ENCODE measurements around the gene MAP3K12.

The MAP3K12 gene

DNA sequence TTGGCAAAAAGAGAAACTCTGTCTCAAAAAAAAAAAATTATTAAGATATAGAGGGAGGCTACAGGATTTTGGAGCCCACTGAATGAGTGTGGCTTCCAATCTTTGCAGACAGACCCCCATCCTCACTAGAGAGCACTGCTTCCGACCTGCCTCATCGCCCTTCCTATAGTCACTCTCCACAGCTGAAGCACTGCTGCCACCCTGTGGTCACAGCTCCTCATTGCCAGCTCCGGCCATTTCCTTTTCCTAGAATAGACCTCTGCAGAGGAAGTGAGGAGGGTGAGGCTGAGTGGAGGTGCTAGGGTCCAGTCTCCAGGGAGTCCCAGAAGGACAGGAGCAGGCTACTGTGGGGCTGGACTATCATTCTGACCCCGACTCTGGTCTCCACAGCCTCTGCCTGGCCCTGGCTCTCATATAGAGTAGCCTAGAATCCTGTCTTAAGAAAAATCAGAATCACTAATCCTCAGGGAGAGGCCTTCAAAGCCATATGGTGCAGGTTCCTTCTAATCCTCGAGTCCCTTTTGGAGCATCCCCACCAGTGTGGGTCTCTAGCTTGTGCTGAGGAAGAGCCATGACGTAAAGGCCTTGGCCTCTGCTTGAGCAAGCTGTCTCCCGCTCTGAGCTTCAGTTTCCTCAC, 9.4 kb upstream of the MAP3K12 start:
- peaks cover 16% of the 10 kb centered on the region for H3K36me3 ChIP-seq (ENCODE audit: low read depth)
- H3K4me1 ChIP-seq (ENCODE audit: insufficient read depth, poor library complexity, severe bottlenecking): no peaks in the 10 kb centered on the region
- DNase-seq (ENCODE audit: low spot score): no peak
- H3K9me3 ChIP-seq (ENCODE audit: severe bottlenecking): no peaks in the 10 kb centered on the region
- ATAC-seq (ENCODE audit: low read depth): peak; percentile 92
- H3K27ac ChIP-seq (ENCODE audit: poor library complexity, severe bottlenecking): no peak overlapping the region
- H3K4me3 ChIP-seq (ENCODE audit: severe bottlenecking): no peak overlapping the region
- TF ChIP-seq, protein P1, sequence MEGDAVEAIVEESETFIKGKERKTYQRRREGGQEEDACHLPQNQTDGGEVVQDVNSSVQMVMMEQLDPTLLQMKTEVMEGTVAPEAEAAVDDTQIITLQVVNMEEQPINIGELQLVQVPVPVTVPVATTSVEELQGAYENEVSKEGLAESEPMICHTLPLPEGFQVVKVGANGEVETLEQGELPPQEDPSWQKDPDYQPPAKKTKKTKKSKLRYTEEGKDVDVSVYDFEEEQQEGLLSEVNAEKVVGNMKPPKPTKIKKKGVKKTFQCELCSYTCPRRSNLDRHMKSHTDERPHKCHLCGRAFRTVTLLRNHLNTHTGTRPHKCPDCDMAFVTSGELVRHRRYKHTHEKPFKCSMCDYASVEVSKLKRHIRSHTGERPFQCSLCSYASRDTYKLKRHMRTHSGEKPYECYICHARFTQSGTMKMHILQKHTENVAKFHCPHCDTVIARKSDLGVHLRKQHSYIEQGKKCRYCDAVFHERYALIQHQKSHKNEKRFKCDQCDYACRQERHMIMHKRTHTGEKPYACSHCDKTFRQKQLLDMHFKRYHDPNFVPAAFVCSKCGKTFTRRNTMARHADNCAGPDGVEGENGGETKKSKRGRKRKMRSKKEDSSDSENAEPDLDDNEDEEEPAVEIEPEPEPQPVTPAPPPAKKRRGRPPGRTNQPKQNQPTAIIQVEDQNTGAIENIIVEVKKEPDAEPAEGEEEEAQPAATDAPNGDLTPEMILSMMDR (IDR thresholded peaks at IDR 0.05; ENCODE audit: poor library complexity, severe bottlenecking): peak; percentile 95
- no peaks in the 10 kb centered on the region for H3K27me3 ChIP-seq (ENCODE audit: insufficient read depth, poor library complexity, severe bottlenecking)

DNA sequence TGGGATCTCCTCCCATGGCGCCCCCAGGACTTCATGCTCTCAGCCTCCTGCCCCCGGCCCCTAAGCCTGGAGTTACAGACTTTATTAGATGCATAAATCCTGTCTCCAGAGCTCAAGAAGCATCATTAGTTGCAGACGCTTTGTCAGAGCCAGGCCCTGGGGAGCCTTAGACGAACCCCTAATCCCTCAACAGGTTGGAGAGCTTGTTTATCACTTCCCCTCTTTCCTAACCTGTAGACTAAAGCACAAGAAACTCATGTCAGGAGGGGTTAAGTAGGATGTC, 8.3 kb upstream of the MAP3K12 start:
- H3K27me3 ChIP-seq (ENCODE audit: insufficient read depth, poor library complexity, severe bottlenecking): no peaks in the 10 kb centered on the region
- H3K27ac ChIP-seq (ENCODE audit: poor library complexity, severe bottlenecking): no peak overlapping the region
- no peaks in the 10 kb centered on the region for H3K4me1 ChIP-seq (ENCODE audit: insufficient read depth, poor library complexity, severe bottlenecking)
- TF ChIP-seq, protein P1 (IDR thresholded peaks at IDR 0.05; ENCODE audit: poor library complexity, severe bottlenecking): no peak
- H3K9me3 ChIP-seq (ENCODE audit: severe bottlenecking): no peaks in the 10 kb centered on the region
- no peak for ATAC-seq (ENCODE audit: low read depth)
- H3K4me3 ChIP-seq (ENCODE audit: severe bottlenecking): no peak overlapping the region
- H3K36me3 ChIP-seq (ENCODE audit: low read depth): peaks cover 6% of the 10 kb centered on the region; the same call in 1 of the 2 replicates
- no peak for DNase-seq (ENCODE audit: low spot score)

DNA sequence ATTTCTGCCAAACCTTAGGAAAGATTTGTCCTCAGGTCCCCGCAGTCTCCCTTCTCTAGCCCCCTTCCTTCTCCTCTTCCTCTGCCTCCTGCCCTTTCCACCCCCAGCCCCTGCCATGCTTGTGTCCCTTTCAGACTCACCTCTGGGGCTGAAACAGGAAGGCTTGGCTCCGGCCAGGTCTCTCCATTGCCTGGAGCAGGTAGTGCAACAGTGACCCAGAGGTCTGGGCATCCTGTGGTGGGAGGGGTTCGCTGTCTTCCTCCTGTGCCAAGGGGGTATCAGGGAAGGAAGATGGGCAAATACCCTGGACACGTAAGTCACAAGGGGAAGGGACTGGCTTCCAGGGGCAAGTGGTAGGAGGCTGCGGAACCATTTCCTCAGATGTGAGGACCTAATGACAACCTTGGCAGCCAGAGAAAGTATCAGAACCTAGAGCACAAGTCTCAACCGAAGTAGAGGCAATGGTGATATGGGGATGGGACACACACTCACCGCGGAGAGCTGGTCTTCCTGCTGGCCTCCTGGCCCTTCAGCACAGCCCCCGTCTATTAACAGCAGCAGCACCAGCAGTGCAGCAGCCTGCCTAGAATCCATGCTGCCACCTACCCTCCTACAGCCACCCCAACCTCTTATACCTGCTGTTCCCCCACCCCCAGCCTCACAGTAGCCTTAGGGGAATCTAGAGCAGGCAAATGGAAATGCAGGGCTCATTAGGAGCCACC, 7.8 kb upstream of the MAP3K12 start, which contains the start of gene NPFF:
Gene NPFF, minus strand, starts transcription at position 604 of the 722 bp plus-strand sequence. Its CDS starts 10 bp downstream, at position 594.
- ATAC-seq (ENCODE audit: low read depth) (no peak), DNase-seq (ENCODE audit: low spot score) (no peak)
- no peaks in the 10 kb centered on the region for H3K27me3 ChIP-seq (ENCODE audit: insufficient read depth, poor library complexity, severe bottlenecking)
- no peaks in the 10 kb centered on the region for H3K4me1 ChIP-seq (ENCODE audit: insufficient read depth, poor library complexity, severe bottlenecking)
- no peak within 1 kb of the TSS for H3K4me3 ChIP-seq (ENCODE audit: severe bottlenecking)
- peaks cover 4% of the 10 kb centered on the region; the same call in 1 of the 2 replicates for H3K36me3 ChIP-seq (ENCODE audit: low read depth)
- H3K27ac ChIP-seq (ENCODE audit: poor library complexity, severe bottlenecking): no peak within 1 kb of the TSS
- TF ChIP-seq, protein P1 (IDR thresholded peaks at IDR 0.05; ENCODE audit: poor library complexity, severe bottlenecking): no peak
- no peaks in the 10 kb centered on the region for H3K9me3 ChIP-seq (ENCODE audit: severe bottlenecking)

DNA sequence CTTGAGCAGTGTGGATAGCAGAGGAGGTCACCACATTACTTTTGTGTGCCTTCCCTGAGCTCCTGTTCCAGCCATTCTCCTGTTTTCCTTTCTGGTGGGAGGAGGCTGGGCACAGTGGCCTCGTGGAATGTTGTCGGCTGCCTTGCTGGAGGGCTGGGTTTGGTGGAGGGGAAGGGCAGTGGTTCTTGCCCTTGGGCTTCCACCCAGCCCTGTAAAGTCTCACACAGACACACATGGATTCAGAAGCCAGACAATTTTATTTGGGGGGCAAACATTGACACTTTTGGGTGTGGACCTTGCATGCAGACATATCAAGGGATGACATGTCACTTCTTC, 7.2 kb upstream of the MAP3K12 start:
- no peak overlapping the region for H3K4me3 ChIP-seq (ENCODE audit: severe bottlenecking)
- H3K27me3 ChIP-seq (ENCODE audit: insufficient read depth, poor library complexity, severe bottlenecking): no peaks in the 10 kb centered on the region
- TF ChIP-seq, protein P1 (IDR thresholded peaks at IDR 0.05; ENCODE audit: poor library complexity, severe bottlenecking): no peak
- peaks cover 4% of the 10 kb centered on the region; the same call in 1 of the 2 replicates for H3K36me3 ChIP-seq (ENCODE audit: low read depth)
- no peaks in the 10 kb centered on the region for H3K9me3 ChIP-seq (ENCODE audit: severe bottlenecking)
- DNase-seq (ENCODE audit: low spot score) (no peak), ATAC-seq (ENCODE audit: low read depth) (no peak)
- H3K27ac ChIP-seq (ENCODE audit: poor library complexity, severe bottlenecking): no peak overlapping the region
- H3K4me1 ChIP-seq (ENCODE audit: insufficient read depth, poor library complexity, severe bottlenecking): no peaks in the 10 kb centered on the region

All from RWPE2 (cell line).